Uterus (tissue), 2 donors: ENCODE results near the gene SLC39A13.

Experiments used
- POLR2A ChIP-seq, 2 donors: fragments of 450-650 bp; IDR thresholded peaks; one replicate each; pipeline ENCODE4 v1.6.1; 2016; ENCODE audit warnings: antibody characterized with exemption in 2 of 2, mild to moderate bottlenecking in 1 of 2, moderate library complexity in 1 of 2
- TF ChIP-seq, protein P1 (sequence below), 4 experiments: fragments of 200-600 bp in 2 of 4; fragments of 450-650 bp in 2 of 4; sonication (generic) in 2 of 4; IDR thresholded peaks; one replicate each; pipeline ENCODE4 v1.5.1; 2016 to 2019; ENCODE audit warnings: antibody characterized with exemption in 4 of 4, mild to moderate bottlenecking in 2 of 4, moderate library complexity in 1 of 4

DNA sequence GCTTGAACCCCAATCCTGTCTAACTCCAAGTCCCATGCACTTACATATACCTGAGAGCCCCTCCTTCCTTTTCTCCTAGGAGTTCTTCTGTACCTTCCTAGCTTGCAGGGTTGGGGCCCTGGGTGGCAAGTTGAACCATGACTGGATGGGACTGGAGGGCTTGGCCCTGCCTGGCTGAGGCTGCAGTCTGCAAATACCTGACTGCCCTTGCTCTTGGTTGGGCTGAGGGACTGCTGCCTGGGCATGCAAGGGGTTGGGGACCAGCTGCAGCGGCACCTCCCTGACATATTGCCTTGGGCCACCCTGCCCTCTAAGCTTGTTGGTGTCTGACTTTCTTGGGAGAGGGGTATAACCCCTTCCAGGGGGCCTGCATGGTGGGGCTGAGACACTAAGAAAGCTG lies 9.8 kb upstream of the SLC39A13 start:
- TF ChIP-seq, protein P1, sequence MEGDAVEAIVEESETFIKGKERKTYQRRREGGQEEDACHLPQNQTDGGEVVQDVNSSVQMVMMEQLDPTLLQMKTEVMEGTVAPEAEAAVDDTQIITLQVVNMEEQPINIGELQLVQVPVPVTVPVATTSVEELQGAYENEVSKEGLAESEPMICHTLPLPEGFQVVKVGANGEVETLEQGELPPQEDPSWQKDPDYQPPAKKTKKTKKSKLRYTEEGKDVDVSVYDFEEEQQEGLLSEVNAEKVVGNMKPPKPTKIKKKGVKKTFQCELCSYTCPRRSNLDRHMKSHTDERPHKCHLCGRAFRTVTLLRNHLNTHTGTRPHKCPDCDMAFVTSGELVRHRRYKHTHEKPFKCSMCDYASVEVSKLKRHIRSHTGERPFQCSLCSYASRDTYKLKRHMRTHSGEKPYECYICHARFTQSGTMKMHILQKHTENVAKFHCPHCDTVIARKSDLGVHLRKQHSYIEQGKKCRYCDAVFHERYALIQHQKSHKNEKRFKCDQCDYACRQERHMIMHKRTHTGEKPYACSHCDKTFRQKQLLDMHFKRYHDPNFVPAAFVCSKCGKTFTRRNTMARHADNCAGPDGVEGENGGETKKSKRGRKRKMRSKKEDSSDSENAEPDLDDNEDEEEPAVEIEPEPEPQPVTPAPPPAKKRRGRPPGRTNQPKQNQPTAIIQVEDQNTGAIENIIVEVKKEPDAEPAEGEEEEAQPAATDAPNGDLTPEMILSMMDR (IDR thresholded peaks at IDR 0.05) = no peak
- no peak for TF ChIP-seq POLR2A (IDR thresholded peaks at IDR 0.05)
